Endothelial cell of umbilical vein (primary cell): ENCODE data around the gene AGMO. TPM values are rescaled to one million over a fixed set of nuclear protein-coding genes. Genes with fewer than 3 reads are reported as not detected.
"Not testable (repeated sequence)": the region's sequence is repeated elsewhere in the genome, so short reads cannot be mapped to it uniquely, and the experiment has no call there.

ENCODE experiments used
- BruUV-seq: library from RNA; stranded (reverse); fragments of 400-500 nt; replicated peaks from 2 replicates; lab custom pipeline; 2021; lab: Mats Ljungman, UMichigan
- CTCF ChIA-PET: fragments of 300-600, 350-600 bp; sonication (Branson Sonifier 250); formaldehyde crosslinking; loops from one replicate; lab custom pipeline; 2021; ENCODE audit warnings: antibody characterized with exemption, inconsistent platforms; lab: Charles Lee
- POLR2A ChIA-PET: fragments of 300-600, 350-600 bp; sonication (Branson Sonifier 250); formaldehyde crosslinking; loops from one replicate; lab custom pipeline; 2021; ENCODE audit warnings: antibody characterized with exemption, inconsistent platforms; lab: Charles Lee
- DNase-seq: peaks from one replicate; pipeline ENCODE4 v3.0.0-alpha.2; 2011; ENCODE audit warnings: low read depth, low spot score
- FAIRE-seq: peaks from 2 replicates; lab custom pipeline; 2011; peaks lifted over from hg19 to GRCh38; lab: Jason Lieb, UNC
- H2AFZ ChIP-seq: 2 replicates; pipeline ENCODE4 v1.6.0; 2012; ENCODE audit warnings: low read depth, low read length, control low read depth, inconsistent platforms
- H3K27ac ChIP-seq: 2 replicates; pipeline ENCODE4 v1.5.1; 2011; ENCODE audit warnings: low read depth, mild to moderate bottlenecking, control low read depth, low read length, moderate library complexity; ENCODE audit not compliant: insufficient read depth
- H3K27me3 ChIP-seq, 2 experiments: 2 replicates each; pipeline versions ENCODE4 v1.6.0 to v1.6.1; 2011; ENCODE audit warnings: low read length in 2 of 2, mixed read lengths in 1 of 2; ENCODE audit not compliant: control insufficient read depth in 2 of 2, insufficient read depth in 2 of 2
- H3K36me3 ChIP-seq, 2 experiments: 2 replicates in 1 of 2; 3 replicates in 1 of 2; pipeline ENCODE4 v1.5.1; 2011; ENCODE audit warnings: low read length in 2 of 2, mild to moderate bottlenecking in 1 of 2, moderate library complexity in 1 of 2; ENCODE audit not compliant: control insufficient read depth in 2 of 2, insufficient read depth in 2 of 2; ENCODE audit errors: extremely low read depth in 1 of 2
- H3K4me1 ChIP-seq: 3 replicates; pipeline ENCODE4 v1.5.1; 2011; ENCODE audit warnings: mild to moderate bottlenecking, low read length; ENCODE audit not compliant: control insufficient read depth, insufficient read depth; ENCODE audit errors: extremely low read depth
- H3K4me2 ChIP-seq: 2 replicates; pipeline ENCODE4 v1.6.1; 2011; ENCODE audit warnings: low read length, control low read depth, mixed read lengths; ENCODE audit not compliant: insufficient read depth
- H3K4me3 ChIP-seq, 3 experiments: fragments of 200-600 bp in 1 of 3; sonication (generic), shearing (Covaris generic) in 1 of 3; replicated peaks in 1 of 3; 2 replicates each; pipeline ENCODE4 v1.5.1; 2011 to 2016; ENCODE audit warnings: control low read depth in 3 of 3, low read length in 3 of 3, mild to moderate bottlenecking in 2 of 3, inconsistent platforms in 1 of 3, low read depth in 1 of 3, moderate library complexity in 1 of 3; ENCODE audit not compliant: insufficient read depth in 1 of 3
- H3K79me2 ChIP-seq: 2 replicates; pipeline ENCODE4 v1.6.0; 2012; ENCODE audit warnings: low read length, inconsistent platforms; ENCODE audit not compliant: control insufficient read depth, insufficient read depth
- H3K9ac ChIP-seq: replicated peaks from 2 replicates; pipeline ENCODE3; 2011; ENCODE audit warnings: low read length, control low read depth; ENCODE audit not compliant: insufficient read depth; ENCODE audit errors: extremely low read depth
- H3K9me1 ChIP-seq: replicated peaks from 3 replicates; pipeline ENCODE4 v1.6.0; 2011; ENCODE audit warnings: mild to moderate bottlenecking, low read length; ENCODE audit not compliant: control insufficient read depth, insufficient read depth; ENCODE audit errors: extremely low read depth
- H3K9me3 ChIP-seq: replicated peaks from 2 replicates; pipeline ENCODE4 v1.5.1; 2012; ENCODE audit warnings: low read length, inconsistent platforms; ENCODE audit not compliant: control insufficient read depth, insufficient read depth
- H4K20me1 ChIP-seq: replicated peaks from 2 replicates; pipeline ENCODE3; 2011; ENCODE audit warnings: mild to moderate bottlenecking, low read length; ENCODE audit not compliant: control insufficient read depth, insufficient read depth; ENCODE audit errors: extremely low read depth
- EZH2 ChIP-seq: IDR thresholded peaks from 2 replicates; pipeline ENCODE4 v1.6.1; 2012; ENCODE audit warnings: borderline replicate concordance, low read depth, mild to moderate bottlenecking, moderate library complexity, low read length, inconsistent platforms; ENCODE audit not compliant: severe bottlenecking
- JUN ChIP-seq: IDR thresholded peaks from 2 replicates; pipeline ENCODE4 v1.6.1; 2011; ENCODE audit warnings: borderline replicate concordance, low read depth; ENCODE audit not compliant: insufficient read length, insufficient read depth
- MYC ChIP-seq: IDR thresholded peaks from one replicate; pipeline ENCODE4 v1.6.1; 2011; ENCODE audit warnings: mild to moderate bottlenecking, low read depth, low read length
- dilution Hi-C: fragments of 300-500 bp; cut with MboI; formaldehyde crosslinking; loops from one replicate; pipeline ENCODE4 v1.15.0; 2019; ENCODE audit warnings: low sequenced_read_pairs; ENCODE audit not compliant: extremely low pct_ligation_motif_present
- intact Hi-C: fragments of 100-400 bp; cut with micrococcal nuclease; formaldehyde crosslinking; loops from one replicate; pipeline ENCODE4 v1.10.0; 2022
- polyA plus RNA-seq, 4 experiments: library from polyadenylated mRNA; depleted of rRNA in 3 of 4; stranded (reverse) in 3 of 4; unstranded in 1 of 4; fragments of >200 nt; gene quantifications; 2 replicates each; pipeline versions ENCODE4 v1.2.1 to v1.2.3, GENCODE V29; 2011 to 2012; ENCODE audit warnings: missing spikeins in 1 of 4
- total RNA-seq: library from RNA; stranded (reverse); gene quantifications from 2 replicates; pipeline ENCODE4 v1.2.3, GENCODE V29; 2021

Gene AGMO
- total and polyA plus RNA-seq, 2 donors (not counting 3 experiments of a cell fraction or from before 2014, with no cell fraction given), result 0.23 to 0.40 TPM

DNA sequence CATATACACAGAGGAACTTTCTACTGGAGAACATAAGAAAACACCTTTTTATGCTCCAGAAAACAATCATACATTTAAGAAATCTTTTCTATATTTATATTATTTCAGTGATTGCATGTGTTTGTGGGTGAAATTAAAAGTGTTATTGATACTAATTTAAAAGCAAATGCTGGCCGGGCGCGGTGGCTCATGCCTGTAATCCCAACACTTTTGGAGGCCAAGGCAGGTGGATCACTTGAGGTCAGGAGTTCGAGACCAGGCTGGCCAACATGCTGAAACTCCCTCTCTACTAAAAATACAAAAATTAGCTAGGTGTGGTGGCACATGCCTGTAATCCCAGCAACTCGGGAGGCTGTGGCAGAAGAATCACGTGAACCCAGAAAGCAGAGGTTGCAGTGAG, 260.8 kb downstream of the AGMO start:
- BruUV-seq, FAIRE-seq, H3K9me1 ChIP-seq, H4K20me1 ChIP-seq, H3K79me2 ChIP-seq, H3K9ac ChIP-seq, DNase-seq, H3K4me2 ChIP-seq, H3K27ac ChIP-seq, POLR2A ChIA-PET, H3K27me3 ChIP-seq, H3K9me3 ChIP-seq, CTCF ChIA-PET, H3K36me3 ChIP-seq, H3K4me1 ChIP-seq, H2AFZ ChIP-seq, H3K4me3 ChIP-seq: not testable (repeated sequence)
- dilution Hi-C loops, result loop anchor here (25.0 kb wide), 1 partner anchor 411 kb away; no protein-coding TSS in a partner anchor
- intact Hi-C loops, result loop anchor here (10.0 kb wide), 1 partner anchor 1264 kb away; no protein-coding TSS in a partner anchor

DNA sequence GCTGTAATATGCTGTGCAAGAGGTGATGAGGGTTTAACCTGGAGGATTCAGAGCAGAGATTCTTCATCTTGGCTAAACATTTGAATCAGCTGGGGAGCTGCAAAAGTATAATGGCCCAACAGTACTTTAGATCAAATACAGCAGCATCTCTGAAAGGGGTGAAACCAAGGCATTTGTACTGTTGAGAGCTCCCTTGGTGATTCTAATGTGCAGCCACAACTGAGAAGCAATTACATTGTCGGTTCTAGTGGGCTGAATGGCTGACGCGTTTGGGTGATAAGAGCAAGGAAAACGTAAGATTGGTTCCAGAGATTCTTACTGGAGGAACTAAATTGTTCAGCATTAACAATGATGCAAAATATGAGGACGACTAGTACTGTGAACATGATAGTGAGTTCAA, 269.7 kb downstream of the AGMO start:
- ChIA-PET CTCF (interaction anchor here (0.9 to 2.1 kb wide), 5 partner anchors 9 to 1273 kb away, joined by 3 to 6 read pairs (median 4); no protein-coding TSS in a partner anchor), POLR2A (no interaction called here)
- Histone ChIP-seq H3K4me1 (no peaks in the 10 kb centered on the region), H3K4me2 (no peak overlapping the region), H3K9me1 (no peaks in the 10 kb centered on the region), H3K27ac (no peak overlapping the region), H3K9me3 (no peaks in the 10 kb centered on the region), H3K27me3 (no peaks in the 10 kb centered on the region), H3K36me3 (no peaks in the 10 kb centered on the region), H3K9ac (no peak overlapping the region), H4K20me1 (no peaks in the 10 kb centered on the region), H3K79me2 (no peaks in the 10 kb centered on the region), H3K4me3 (no peak overlapping the region), H2AFZ (no peak overlapping the region)
- FAIRE-seq (no peak), DNase-seq (no peak)
- intact Hi-C loops, result no loop called here
- dilution Hi-C loops, result no loop called here
- TF ChIP-seq MYC (no peak), JUN (no peak), EZH2 (no peak)
- no TSS peak for BruUV-seq
